H1 (cell line): ENCODE data around the gene EMC6. TPM values are rescaled to one million over a fixed set of nuclear protein-coding genes. Genes with fewer than 3 reads are reported as not detected.

Source experiments
- ASH2L ChIP-seq: fragments of 200-600, 300-600 bp; sonication (generic); IDR thresholded peaks from one replicate; pipeline ENCODE4 v1.7.1; 2017; ENCODE audit warnings: low read length
- BCL11A ChIP-seq, 2 experiments: IDR thresholded peaks; one replicate each; pipeline ENCODE4 v1.6.1; 2011; ENCODE audit warnings: low read depth in 2 of 2, low read length in 2 of 2, mild to moderate bottlenecking in 2 of 2
- EP300 ChIP-seq, 2 experiments: IDR thresholded peaks; 1 replicate in 1 of 2; 2 replicates in 1 of 2; pipeline ENCODE4 v1.6.1; 2011 to 2012; ENCODE audit warnings: low read depth in 2 of 2, low read length in 2 of 2, mild to moderate bottlenecking in 2 of 2, borderline replicate concordance in 1 of 2, inconsistent platforms in 1 of 2, moderate library complexity in 1 of 2
- KDM5A ChIP-seq: fragments of 200-600 bp; IDR thresholded peaks from 2 replicates; pipeline ENCODE4 v1.7.1; 2012; ENCODE audit warnings: mild to moderate bottlenecking, low read length, inconsistent platforms, mixed read lengths
- polyA plus RNA-seq, 7 experiments: library from polyadenylated mRNA; depleted of rRNA in 3 of 7; stranded (reverse) in 5 of 7; unstranded in 2 of 7; fragments of >200 nt in 5 of 7; fragments of 200-250 nt in 2 of 7; gene quantifications; 1 replicate in 5 of 7; 2 replicates in 1 of 7; 4 replicates in 1 of 7; pipeline versions ENCODE4 v1.2.1 to v1.2.3, GENCODE V29; 2011 to 2013; ENCODE audit warnings: missing spikeins in 2 of 7, mixed read lengths in 2 of 7
- total RNA-seq: library from RNA; stranded (reverse); fragmentation: NEBNext Ultra II Directional; extraction: Animal tissue kit (Norgen Biotek cat#: 25700); gene quantifications from 2 replicates; pipeline ENCODE4 v1.2.1, GENCODE V29; 2021

The EMC6 gene
- total and polyA plus RNA-seq, 2 of the 8 experiments (the other 6 are each of a cell fraction or from before 2014, with no cell fraction given) = 81.5 to 193 TPM

GRCh38 chr17:3657874-3658783 lies 10.5 kb upstream of the EMC6 start (continued):
- no peak for TF ChIP-seq KDM5A
- no peak for TF ChIP-seq BCL11A (IDR thresholded peaks at IDR 0.05; ENCODE audit: low read depth in 2 of 2, low read length in 2 of 2)
- no peak for TF ChIP-seq ASH2L
- no peak for TF ChIP-seq EP300 (IDR thresholded peaks at IDR 0.05; ENCODE audit: borderline replicate concordance in 1 of 2, low read depth in 2 of 2, low read length in 2 of 2)
